WTC11 (cell line): ENCODE data around the gene TGM4.

Experiments
- CREM ChIP-seq: sonication (generic); formaldehyde crosslinking; IDR thresholded peaks from 2 replicates; pipeline ENCODE4 v1.8.1; 2022; ENCODE audit warnings: mild to moderate bottlenecking, missing genetic modification reagents, moderate library complexity
- ETV6 ChIP-seq: sonication (generic); formaldehyde crosslinking; IDR thresholded peaks from 2 replicates; pipeline ENCODE4 v1.8.1; 2022; ENCODE audit warnings: mild to moderate bottlenecking, missing genetic modification reagents
- FOXJ3 ChIP-seq: sonication (generic); formaldehyde crosslinking; IDR thresholded peaks from 2 replicates; pipeline ENCODE4 v1.9.0; 2021; ENCODE audit warnings: missing genetic modification reagents, mild to moderate bottlenecking, borderline replicate concordance
- SP1 ChIP-seq: sonication (generic); formaldehyde crosslinking; conservative IDR thresholded peaks from 2 replicates; pipeline ENCODE4 v1.8.1; 2022; ENCODE audit warnings: missing genetic modification reagents
- TF ChIP-seq, protein P1 (sequence below): sonication (generic); formaldehyde crosslinking; IDR thresholded peaks from 2 replicates; pipeline ENCODE4 v1.8.0; 2022; ENCODE audit warnings: mild to moderate bottlenecking, missing genetic modification reagents
- TF ChIP-seq, protein P2 (sequence below): fragments of 200-600 bp; IDR thresholded peaks from 2 replicates; pipeline ENCODE4 v1.8.0; 2022; ENCODE audit warnings: antibody characterized with exemption
- TF ChIP-seq, protein P3 (sequence below): sonication (generic); formaldehyde crosslinking; IDR thresholded peaks from 2 replicates; pipeline ENCODE4 v1.8.1; 2023; ENCODE audit warnings: mild to moderate bottlenecking, missing genetic modification reagents
- TF ChIP-seq, protein P4 (sequence below): sonication (generic); formaldehyde crosslinking; IDR thresholded peaks from 2 replicates; pipeline ENCODE4 v1.8.1; 2022; ENCODE audit warnings: low read depth, missing genetic modification reagents, borderline replicate concordance
- TF ChIP-seq, protein P5 (sequence below): sonication (generic); formaldehyde crosslinking; IDR thresholded peaks from 2 replicates; pipeline ENCODE4 v1.8.0; 2022; ENCODE audit warnings: mild to moderate bottlenecking, missing genetic modification reagents
- TF ChIP-seq, protein P6 (sequence below): sonication (generic); formaldehyde crosslinking; IDR thresholded peaks from 2 replicates; pipeline ENCODE4 v1.8.1; 2022; ENCODE audit warnings: missing genetic modification reagents, borderline replicate concordance

DNA sequence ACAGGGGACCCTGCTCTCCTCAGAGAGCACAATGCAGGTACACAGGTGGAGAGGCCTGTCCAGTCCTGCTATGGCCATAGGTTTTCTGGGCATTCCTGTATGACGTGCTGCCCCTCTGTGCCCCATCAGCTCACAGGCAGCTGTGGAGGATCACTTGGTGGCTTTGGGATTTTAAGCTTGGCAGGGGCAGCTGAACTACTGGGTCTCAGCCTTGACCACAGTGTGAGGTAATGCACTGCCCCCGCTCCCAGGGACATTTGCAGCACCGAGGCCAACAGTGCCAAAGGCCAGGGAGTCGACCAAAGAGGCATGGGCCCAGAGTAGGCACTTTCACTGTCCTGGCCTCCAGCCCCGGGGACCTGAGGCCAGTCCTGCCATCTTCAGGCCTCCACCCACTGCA lies 55.4 kb downstream of the TGM4 start:
- TF ChIP-seq, protein P1, sequence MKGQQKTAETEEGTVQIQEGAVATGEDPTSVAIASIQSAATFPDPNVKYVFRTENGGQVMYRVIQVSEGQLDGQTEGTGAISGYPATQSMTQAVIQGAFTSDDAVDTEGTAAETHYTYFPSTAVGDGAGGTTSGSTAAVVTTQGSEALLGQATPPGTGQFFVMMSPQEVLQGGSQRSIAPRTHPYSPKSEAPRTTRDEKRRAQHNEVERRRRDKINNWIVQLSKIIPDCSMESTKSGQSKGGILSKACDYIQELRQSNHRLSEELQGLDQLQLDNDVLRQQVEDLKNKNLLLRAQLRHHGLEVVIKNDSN (CRISPR knock-in tag): no peak
- TF ChIP-seq, protein P2, sequence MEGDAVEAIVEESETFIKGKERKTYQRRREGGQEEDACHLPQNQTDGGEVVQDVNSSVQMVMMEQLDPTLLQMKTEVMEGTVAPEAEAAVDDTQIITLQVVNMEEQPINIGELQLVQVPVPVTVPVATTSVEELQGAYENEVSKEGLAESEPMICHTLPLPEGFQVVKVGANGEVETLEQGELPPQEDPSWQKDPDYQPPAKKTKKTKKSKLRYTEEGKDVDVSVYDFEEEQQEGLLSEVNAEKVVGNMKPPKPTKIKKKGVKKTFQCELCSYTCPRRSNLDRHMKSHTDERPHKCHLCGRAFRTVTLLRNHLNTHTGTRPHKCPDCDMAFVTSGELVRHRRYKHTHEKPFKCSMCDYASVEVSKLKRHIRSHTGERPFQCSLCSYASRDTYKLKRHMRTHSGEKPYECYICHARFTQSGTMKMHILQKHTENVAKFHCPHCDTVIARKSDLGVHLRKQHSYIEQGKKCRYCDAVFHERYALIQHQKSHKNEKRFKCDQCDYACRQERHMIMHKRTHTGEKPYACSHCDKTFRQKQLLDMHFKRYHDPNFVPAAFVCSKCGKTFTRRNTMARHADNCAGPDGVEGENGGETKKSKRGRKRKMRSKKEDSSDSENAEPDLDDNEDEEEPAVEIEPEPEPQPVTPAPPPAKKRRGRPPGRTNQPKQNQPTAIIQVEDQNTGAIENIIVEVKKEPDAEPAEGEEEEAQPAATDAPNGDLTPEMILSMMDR: no peak
- TF ChIP-seq, protein P3, sequence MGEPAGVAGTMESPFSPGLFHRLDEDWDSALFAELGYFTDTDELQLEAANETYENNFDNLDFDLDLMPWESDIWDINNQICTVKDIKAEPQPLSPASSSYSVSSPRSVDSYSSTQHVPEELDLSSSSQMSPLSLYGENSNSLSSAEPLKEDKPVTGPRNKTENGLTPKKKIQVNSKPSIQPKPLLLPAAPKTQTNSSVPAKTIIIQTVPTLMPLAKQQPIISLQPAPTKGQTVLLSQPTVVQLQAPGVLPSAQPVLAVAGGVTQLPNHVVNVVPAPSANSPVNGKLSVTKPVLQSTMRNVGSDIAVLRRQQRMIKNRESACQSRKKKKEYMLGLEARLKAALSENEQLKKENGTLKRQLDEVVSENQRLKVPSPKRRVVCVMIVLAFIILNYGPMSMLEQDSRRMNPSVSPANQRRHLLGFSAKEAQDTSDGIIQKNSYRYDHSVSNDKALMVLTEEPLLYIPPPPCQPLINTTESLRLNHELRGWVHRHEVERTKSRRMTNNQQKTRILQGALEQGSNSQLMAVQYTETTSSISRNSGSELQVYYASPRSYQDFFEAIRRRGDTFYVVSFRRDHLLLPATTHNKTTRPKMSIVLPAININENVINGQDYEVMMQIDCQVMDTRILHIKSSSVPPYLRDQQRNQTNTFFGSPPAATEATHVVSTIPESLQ (CRISPR knock-in tag): no peak
- no peak for TF ChIP-seq CREM (CRISPR knock-in tag)
- TF ChIP-seq, protein P4, sequence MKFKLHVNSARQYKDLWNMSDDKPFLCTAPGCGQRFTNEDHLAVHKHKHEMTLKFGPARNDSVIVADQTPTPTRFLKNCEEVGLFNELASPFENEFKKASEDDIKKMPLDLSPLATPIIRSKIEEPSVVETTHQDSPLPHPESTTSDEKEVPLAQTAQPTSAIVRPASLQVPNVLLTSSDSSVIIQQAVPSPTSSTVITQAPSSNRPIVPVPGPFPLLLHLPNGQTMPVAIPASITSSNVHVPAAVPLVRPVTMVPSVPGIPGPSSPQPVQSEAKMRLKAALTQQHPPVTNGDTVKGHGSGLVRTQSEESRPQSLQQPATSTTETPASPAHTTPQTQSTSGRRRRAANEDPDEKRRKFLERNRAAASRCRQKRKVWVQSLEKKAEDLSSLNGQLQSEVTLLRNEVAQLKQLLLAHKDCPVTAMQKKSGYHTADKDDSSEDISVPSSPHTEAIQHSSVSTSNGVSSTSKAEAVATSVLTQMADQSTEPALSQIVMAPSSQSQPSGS (CRISPR knock-in tag): no peak
- TF ChIP-seq, protein P5, sequence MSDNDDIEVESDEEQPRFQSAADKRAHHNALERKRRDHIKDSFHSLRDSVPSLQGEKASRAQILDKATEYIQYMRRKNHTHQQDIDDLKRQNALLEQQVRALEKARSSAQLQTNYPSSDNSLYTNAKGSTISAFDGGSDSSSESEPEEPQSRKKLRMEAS: no peak
- no peak for TF ChIP-seq SP1 (CRISPR knock-in tag)
- TF ChIP-seq, protein P6, sequence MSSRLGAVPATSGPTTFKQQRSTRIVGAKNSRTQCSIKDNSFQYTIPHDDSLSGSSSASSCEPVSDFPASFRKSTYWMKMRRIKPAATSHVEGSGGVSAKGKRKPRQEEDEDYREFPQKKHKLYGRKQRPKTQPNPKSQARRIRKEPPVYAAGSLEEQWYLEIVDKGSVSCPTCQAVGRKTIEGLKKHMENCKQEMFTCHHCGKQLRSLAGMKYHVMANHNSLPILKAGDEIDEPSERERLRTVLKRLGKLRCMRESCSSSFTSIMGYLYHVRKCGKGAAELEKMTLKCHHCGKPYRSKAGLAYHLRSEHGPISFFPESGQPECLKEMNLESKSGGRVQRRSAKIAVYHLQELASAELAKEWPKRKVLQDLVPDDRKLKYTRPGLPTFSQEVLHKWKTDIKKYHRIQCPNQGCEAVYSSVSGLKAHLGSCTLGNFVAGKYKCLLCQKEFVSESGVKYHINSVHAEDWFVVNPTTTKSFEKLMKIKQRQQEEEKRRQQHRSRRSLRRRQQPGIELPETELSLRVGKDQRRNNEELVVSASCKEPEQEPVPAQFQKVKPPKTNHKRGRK (CRISPR knock-in tag): no peak
- TF ChIP-seq ETV6 (CRISPR knock-in tag): no peak
- TF ChIP-seq FOXJ3 (CRISPR knock-in tag): no peak
